K562 (cell line): ENCODE measurements around the gene PSMB7. TPM values are rescaled to one million over a fixed set of nuclear protein-coding genes. Genes with fewer than 3 reads are reported as not detected.

Experiments used
- ATAC-seq: fragments of 200-7000 bp; cut with Tn5 transposase; 3 replicates; pipeline ENCODE4 v1.9.1; 2020; ENCODE audit warnings: moderate library complexity
- BruUV-seq: library from RNA; stranded (reverse); fragments of 400-500 nt; replicated peaks from 2 replicates; lab custom pipeline; 2021; lab: Mats Ljungman, UMichigan
- CTCF ChIA-PET: fragments of 300-600 bp; formaldehyde crosslinking; extraction: SDS; loops from one replicate; lab custom pipeline; 2021; ENCODE audit warnings: low intra/inter-chr PET ratio; lab: Yijun Ruan, JAX
- POLR2A ChIA-PET: fragments of 300-600, 350-650 bp; sonication (Branson Sonifier 250); formaldehyde crosslinking; extraction: SDS; loops from one replicate; lab custom pipeline; 2021; ENCODE audit warnings: antibody characterized with exemption, inconsistent platforms; lab: Yijun Ruan, JAX
- DNase-seq, 4 experiments: peaks; one replicate each; pipeline versions ENCODE4 v3.0.0 to v3.0.0-alpha.2; 2011 to 2018; ENCODE audit warnings: low spot score in 3 of 4, mixed read lengths in 3 of 4; ENCODE audit errors: extremely low read depth in 1 of 4
- FAIRE-seq: peaks from 2 replicates; lab custom pipeline; 2011; peaks lifted over from hg19 to GRCh38; lab: Jason Lieb, UNC
- H2AFZ ChIP-seq: 2 replicates; pipeline ENCODE4 v1.6.0; 2011; ENCODE audit warnings: low read depth, low read length, control low read depth, inconsistent platforms
- H3K27ac ChIP-seq: fragments of 200-600 bp; 3 replicates; pipeline ENCODE4 v1.8.0; 2011; ENCODE audit warnings: low read depth, mild to moderate bottlenecking, control low read depth, inconsistent platforms, low read length, moderate library complexity, mixed read lengths; ENCODE audit errors: extremely low read depth
- H3K27me3 ChIP-seq, 2 experiments: fragments of 300-600 bp in 1 of 2; 2 replicates in 1 of 2; 3 replicates in 1 of 2; pipeline versions ENCODE4 v1.6.0 to v1.8.0; 2011; ENCODE audit warnings: inconsistent platforms in 2 of 2, low read length in 2 of 2, mild to moderate bottlenecking in 1 of 2, mixed read lengths in 1 of 2, moderate library complexity in 1 of 2; ENCODE audit not compliant: control insufficient read depth in 2 of 2, insufficient read depth in 2 of 2
- H3K36me3 ChIP-seq: fragments of 300-600 bp; 3 replicates; pipeline ENCODE4 v1.8.0; 2011; ENCODE audit warnings: mild to moderate bottlenecking, low read length, inconsistent platforms; ENCODE audit not compliant: control insufficient read depth, insufficient read depth
- H3K4me1 ChIP-seq, 2 experiments: fragments of 200-600 bp in 1 of 2; replicated peaks in 1 of 2; 2 replicates in 1 of 2; 3 replicates in 1 of 2; pipeline versions ENCODE4 v1.5.1 to v1.8.0; 2011; ENCODE audit warnings: inconsistent platforms in 2 of 2, low read length in 2 of 2, mild to moderate bottlenecking in 1 of 2, mixed read lengths in 1 of 2, moderate library complexity in 1 of 2; ENCODE audit not compliant: control insufficient read depth in 2 of 2, insufficient read depth in 2 of 2
- H3K4me2 ChIP-seq: 2 replicates; pipeline ENCODE4 v1.6.1; 2011; ENCODE audit warnings: low read length, control low read depth, inconsistent platforms, mixed read lengths; ENCODE audit not compliant: insufficient read depth
- H3K4me3 ChIP-seq: fragments of 200-600 bp; sonication (generic), shearing (Covaris generic); 2 replicates; pipeline ENCODE4 v1.5.1; 2016; ENCODE audit warnings: control low read depth, inconsistent platforms
- H3K79me2 ChIP-seq: fragments of 200-600 bp; 3 replicates; pipeline ENCODE4 v1.8.0; 2011; ENCODE audit warnings: low read length, inconsistent platforms; ENCODE audit not compliant: control insufficient read depth, insufficient read depth
- H3K9ac ChIP-seq, 2 experiments: 2 replicates each; pipeline versions ENCODE4 v1.6.0 to v1.6.1; 2011; ENCODE audit warnings: low read depth in 2 of 2, low read length in 2 of 2, control low read depth in 1 of 2, inconsistent platforms in 1 of 2, mild to moderate bottlenecking in 1 of 2, mixed read lengths in 1 of 2; ENCODE audit not compliant: insufficient read depth in 1 of 2
- H3K9me1 ChIP-seq: one replicate; pipeline ENCODE4 v1.6.0; 2011; ENCODE audit warnings: inconsistent platforms, mild to moderate bottlenecking, low read length, moderate library complexity; ENCODE audit not compliant: control insufficient read depth, insufficient read depth
- H3K9me3 ChIP-seq: replicated peaks from 2 replicates; pipeline ENCODE4 v1.5.1; 2011; ENCODE audit warnings: low read depth, low read length, inconsistent platforms; ENCODE audit not compliant: control insufficient read depth, insufficient read depth
- H4K20me1 ChIP-seq: replicated peaks from 2 replicates; pipeline ENCODE4 v1.6.1; 2011; ENCODE audit warnings: low read length, inconsistent platforms, mixed read lengths; ENCODE audit not compliant: control insufficient read depth, insufficient read depth
- BCL6 ChIP-seq: fragments of 250-450 bp; sonication (Bioruptor Pico); IDR thresholded peaks from 2 replicates; pipeline ENCODE4 v1.4.0; 2020
- CREB1 ChIP-seq, 2 experiments: sonication (generic) in 1 of 2; formaldehyde crosslinking in 1 of 2; IDR thresholded peaks; 2 replicates each; pipeline versions ENCODE4 v1.6.1 to v1.8.0; 2012 to 2022; ENCODE audit warnings: inconsistent platforms in 1 of 2, mild to moderate bottlenecking in 1 of 2, missing genetic modification reagents in 1 of 2, moderate library complexity in 1 of 2
- CREM ChIP-seq: IDR thresholded peaks from 2 replicates; pipeline ENCODE4 v1.6.1; 2014; ENCODE audit warnings: antibody characterized with exemption, low read depth
- MAZ ChIP-seq, 2 experiments: fragments of 450-650 bp in 1 of 2; sonication (generic) in 1 of 2; formaldehyde crosslinking; IDR thresholded peaks in 1 of 2; conservative IDR thresholded peaks in 1 of 2; 2 replicates each; pipeline versions ENCODE4 v1.4.0 to v1.5.0; 2020; ENCODE audit warnings: mild to moderate bottlenecking in 1 of 2, missing genetic modification reagents in 1 of 2
- ZBTB9 ChIP-seq: fragments of 450-650 bp; formaldehyde crosslinking; IDR thresholded peaks from 2 replicates; pipeline ENCODE4 v1.4.0; 2020; ENCODE audit warnings: mild to moderate bottlenecking, moderate library complexity
- ZNF263 ChIP-seq: sonication (generic); formaldehyde crosslinking; IDR thresholded peaks from 2 replicates; pipeline ENCODE4 v1.8.0; 2022; ENCODE audit warnings: mild to moderate bottlenecking, missing genetic modification reagents, borderline replicate concordance
- ZNF398 ChIP-seq: fragments of 250-450 bp; sonication (Bioruptor Pico); IDR thresholded peaks from 2 replicates; pipeline ENCODE4 v1.8.0; 2021; ENCODE audit warnings: moderate library complexity, mild to moderate bottlenecking, inconsistent platforms
- ZNF561 ChIP-seq: fragments of 450-650 bp; formaldehyde crosslinking; conservative IDR thresholded peaks from 2 replicates; pipeline ENCODE4 v1.4.0; 2020; ENCODE audit warnings: mild to moderate bottlenecking, moderate library complexity
- WGBS: fragments of 100-300 bp; shearing (Covaris generic); methylation state at CpG from one replicate; pipeline ENCODE4 v1.1.6; 2016; ENCODE audit warnings: low coverage, mixed read lengths; ENCODE audit not compliant: insufficient coverage; ENCODE audit errors: missing lambda C conversion rate; 5-methylcytosine and 5-hydroxymethylcytosine counted together
- in situ Hi-C: fragments of 300-500 bp; cut with MboI; formaldehyde crosslinking; loops from 4 replicates; pipeline ENCODE4 v1.15.0; 2018; ENCODE audit warnings: inconsistent platforms, mixed read lengths
- intact Hi-C: fragments of 100-400 bp; cut with micrococcal nuclease; formaldehyde crosslinking; loops from 2 replicates; pipeline ENCODE4 v1.14.2; 2022
- polyA plus RNA-seq, 8 experiments: library from polyadenylated mRNA; depleted of rRNA in 4 of 8; stranded (reverse) in 5 of 8; unstranded in 3 of 8; fragments of >200 nt; fragmentation: Nextera tagmentation in 2 of 8; fragmentation: Illumina TruSeq in 1 of 8; extraction: Ambion mirVana in 2 of 8; extraction: Trizol in 1 of 8; gene quantifications; 2 replicates each; pipeline versions ENCODE4 v1.2.1 to v1.2.3, GENCODE V29; 2011 to 2014; ENCODE audit warnings: inconsistent platforms in 1 of 8, missing spikeins in 1 of 8
- total RNA-seq, 7 experiments: library from RNA; depleted of rRNA in 6 of 7; stranded (reverse); fragments of >200 nt in 6 of 7; fragmentation: Illumina TruSeq in 2 of 7; extraction: Trizol in 2 of 7; gene quantifications; 2 replicates each; pipeline versions ENCODE4 v1.2.1 to v1.2.3, GENCODE V29; 2011 to 2021; ENCODE audit warnings: low replicate concordance in 1 of 7

Gene PSMB7
- total and polyA plus RNA-seq, 9 of the 15 experiments (the other 6 are each of a cell fraction or from before 2014, with no cell fraction given) = 321 to 978 (median 407) TPM

GRCh38 chr9:124438091-124438490 lies 22.8 kb upstream of the PSMB7 start:
- no peaks in the 10 kb centered on the region; the same call in 1 of the 2 replicates for H4K20me1 ChIP-seq
- FAIRE-seq (no peak), ATAC-seq (no peak)

More at GRCh38 chr9:124438091-124438490, 22.8 kb upstream of the PSMB7 start:
- H3K4me2 ChIP-seq = no peak overlapping the region
- H3K27ac ChIP-seq = no peak overlapping the region
- peaks cover 16 to 61% of the 10 kb centered on the region in 2 experiments for H3K27me3 ChIP-seq
- no peaks in the 10 kb centered on the region for H3K9me1 ChIP-seq
- no peaks in the 10 kb centered on the region for H3K79me2 ChIP-seq
- TF ChIP-seq MAZ (CRISPR knock-in tag; conservative IDR thresholded peaks at IDR 0.05 in 1 of 2, IDR thresholded peaks at IDR 0.05 in 1 of 2) (no peak), CREB1 (IDR thresholded peaks at IDR 0.05) (0 out of 2 replicates have a peak, but pooled peaks have one; percentile 46), CREB1 (CRISPR knock-in tag; IDR thresholded peaks at IDR 0.05) (no peak), ZNF398 (CRISPR knock-in tag) (no peak), BCL6 (CRISPR knock-in tag) (no peak), CREM (peak; percentile 51; the same call in 1 of the 2 replicates), ZNF263 (no peak), ZNF561 (CRISPR knock-in tag) (no peak), ZBTB9 (CRISPR knock-in tag) (no peak)
- H3K9me3 ChIP-seq = no peaks in the 10 kb centered on the region
- 16% methylated on average over 9 of the region's 9 CpGs for WGBS
- H3K4me3 ChIP-seq = no peak overlapping the region
- no peak overlapping the region for H2AFZ ChIP-seq
- H3K36me3 ChIP-seq = no peaks in the 10 kb centered on the region
- peaks cover 0 to 5% of the 10 kb centered on the region in 2 experiments; a peak in 2 of 5 replicates for H3K4me1 ChIP-seq
- intact Hi-C loops = no loop called here
- ChIA-PET CTCF (no interaction called here), POLR2A (interaction anchor here (1.0 kb wide), 1 partner anchor 17 kb away, joined by 3 read pairs; no protein-coding TSS in a partner anchor)
- peak overlapping the region in 1 of 2 experiments; percentile 71; a peak in 1 of 4 replicates for H3K9ac ChIP-seq
- in situ Hi-C loops = no loop called here
- BruUV-seq = no TSS peak
- no peak for DNase-seq
